Ascending aorta (tissue), 2 donors: Measurements from ENCODE around the gene AP1B1. TPM values are rescaled to one million over a fixed set of nuclear protein-coding genes. Genes with fewer than 3 reads are reported as not detected.

Source experiments
- DNase-seq, 2 donors: peaks; one replicate each; pipeline ENCODE4 v3.0.0-alpha.2; 2019; ENCODE audit warnings: low spot score in 2 of 2
- H3K27ac ChIP-seq, 2 donors: fragments of 200-600 bp; sonication (generic); one replicate each; pipeline ENCODE4 v1.5.1; 2016 to 2017; ENCODE audit warnings: mild to moderate bottlenecking in 1 of 2
- H3K27me3 ChIP-seq: fragments of 200-600 bp; sonication (generic); one replicate; pipeline ENCODE4 v1.5.1; 2017
- H3K36me3 ChIP-seq, 2 donors: fragments of 200-600 bp; sonication (generic); one replicate each; pipeline ENCODE4 v1.5.1; 2016
- H3K4me1 ChIP-seq, 2 donors: fragments of 200-600 bp; sonication (generic); one replicate each; pipeline ENCODE4 v1.5.1; 2016 to 2017; ENCODE audit warnings: mild to moderate bottlenecking in 1 of 2
- H3K4me3 ChIP-seq, 2 donors: fragments of 200-600 bp; sonication (generic); one replicate each; pipeline ENCODE4 v1.5.1; 2016 to 2017; ENCODE audit warnings: mild to moderate bottlenecking in 1 of 2
- H3K9me3 ChIP-seq, 2 donors: fragments of 200-600 bp; sonication (generic); one replicate each; pipeline ENCODE4 v1.5.1; 2016
- CTCF ChIP-seq, 3 experiments: fragments of 200-600 bp in 2 of 3; fragments of 450-650 bp in 1 of 3; sonication (generic) in 2 of 3; IDR thresholded peaks; one replicate each; pipeline ENCODE4 v1.5.1; 2016 to 2019; ENCODE audit warnings: antibody characterized with exemption in 3 of 3, mild to moderate bottlenecking in 1 of 3, moderate library complexity in 1 of 3
- intact Hi-C: fragments of 100-400 bp; cut with DNase I; formaldehyde crosslinking; loops from one replicate; pipeline ENCODE4 v1.15.1; 2023
- total RNA-seq: library from RNA; depleted of rRNA; stranded (reverse); fragments of >200 nt; gene quantifications from one replicate; pipeline ENCODE4 v1.1.0, GENCODE V29; 2016

Gene AP1B1
- total RNA-seq, 1 donor from 2014 or later: 86.4 TPM

- no peak for DNase-seq
- no peak overlapping the region for H3K4me3 ChIP-seq
- no peaks in the 10 kb centered on the region for H3K4me1 ChIP-seq
- intact Hi-C loops: no loop called here
- no peaks in the 10 kb centered on the region for H3K27me3 ChIP-seq
- no peak overlapping the region for H3K27ac ChIP-seq
- H3K9me3 ChIP-seq: no peaks in the 10 kb centered on the region
- no peak for TF ChIP-seq CTCF (IDR thresholded peaks at IDR 0.05)
- H3K36me3 ChIP-seq: peaks cover 92 to 98% of the 10 kb centered on the region in 2 donors
Observed at GRCh38 chr22:29352778-29353177, 35.6 kb downstream of the AP1B1 start.

GRCh38 chr22:29351891-29352290, 36.5 kb downstream of the AP1B1 start:
- Histone ChIP-seq H3K27ac (no peak overlapping the region), H3K9me3 (no peaks in the 10 kb centered on the region), H3K27me3 (no peaks in the 10 kb centered on the region), H3K36me3 (peaks cover 93 to 99% of the 10 kb centered on the region in 2 donors), H3K4me1 (no peaks in the 10 kb centered on the region), H3K4me3 (no peak overlapping the region)
- TF ChIP-seq CTCF (IDR thresholded peaks at IDR 0.05): no peak
- DNase-seq: no peak
- intact Hi-C loops: no loop called here

- H3K4me1 ChIP-seq: no peaks in the 10 kb centered on the region
- TF ChIP-seq CTCF (IDR thresholded peaks at IDR 0.05): no peak
- peaks cover 85 to 95% of the 10 kb centered on the region in 2 donors for H3K36me3 ChIP-seq
- H3K9me3 ChIP-seq: no peaks in the 10 kb centered on the region
- no peak overlapping the region for H3K4me3 ChIP-seq
- no peak overlapping the region for H3K27ac ChIP-seq
- H3K27me3 ChIP-seq: no peaks in the 10 kb centered on the region
- DNase-seq: no peak
- intact Hi-C loops: no loop called here
Observed at GRCh38 chr22:29351042-29351441, 37.3 kb downstream of the AP1B1 start.

- intact Hi-C loops: no loop called here
- H3K4me3 ChIP-seq: no peak overlapping the region
- H3K36me3 ChIP-seq: peaks cover 68 to 80% of the 10 kb centered on the region in 2 donors
- no peak for DNase-seq
- no peak overlapping the region for H3K27ac ChIP-seq
- no peaks in the 10 kb centered on the region for H3K9me3 ChIP-seq
- no peaks in the 10 kb centered on the region for H3K27me3 ChIP-seq
- TF ChIP-seq CTCF (IDR thresholded peaks at IDR 0.05): no peak
- H3K4me1 ChIP-seq: peaks cover 0 to 5% of the 10 kb centered on the region in 2 donors
Observed at GRCh38 chr22:29348956-29349355, 39.4 kb downstream of the AP1B1 start.

- no peak for TF ChIP-seq CTCF (IDR thresholded peaks at IDR 0.05)
- intact Hi-C loops: no loop called here
- Histone ChIP-seq H3K36me3 (peaks cover 59 to 70% of the 10 kb centered on the region in 2 donors), H3K27ac (no peak overlapping the region), H3K4me3 (no peak overlapping the region), H3K27me3 (no peaks in the 10 kb centered on the region), H3K9me3 (no peaks in the 10 kb centered on the region), H3K4me1 (peaks cover 0 to 5% of the 10 kb centered on the region in 2 donors)
- DNase-seq: no peak
Observed at GRCh38 chr22:29348041-29348440, 40.3 kb downstream of the AP1B1 start.

GRCh38 chr22:29346659-29347058, 41.7 kb downstream of the AP1B1 start:
- Histone ChIP-seq H3K9me3 (no peaks in the 10 kb centered on the region), H3K4me1 (peaks cover 0 to 5% of the 10 kb centered on the region in 2 donors), H3K36me3 (peaks cover 54 to 67% of the 10 kb centered on the region in 2 donors), H3K4me3 (no peak overlapping the region), H3K27ac (no peak overlapping the region), H3K27me3 (no peaks in the 10 kb centered on the region)
- no peak for DNase-seq
- no peak for TF ChIP-seq CTCF (IDR thresholded peaks at IDR 0.05)
- intact Hi-C loops: no loop called here
